Aorta (tissue), 5 donors: ENCODE results near the gene GLUL. TPM values are rescaled to one million over a fixed set of nuclear protein-coding genes. Genes with fewer than 3 reads are reported as not detected.
A peak's percentile ranks its signal among the peaks of the same experiment; 100 is the strongest.
"Not testable (repeated sequence)": the region's sequence is repeated elsewhere in the genome, so short reads cannot be mapped to it uniquely, and the experiment has no call there.

Source experiments
- ATAC-seq: fragments of 200-7000 bp; cut with Tn5 transposase; one replicate; pipeline ENCODE4 v1.9.1; 2022; ENCODE audit warnings: moderate library complexity; ENCODE audit not compliant: low FRiP score
- DNase-seq, 2 donors: peaks; one replicate each; pipeline ENCODE4 v3.0.0-alpha.2; 2020
- H3K27ac ChIP-seq, 2 donors: one replicate each; pipeline ENCODE4 v1.5.1; 2013; ENCODE audit warnings: low read length in 2 of 2, mild to moderate bottlenecking in 2 of 2, moderate library complexity in 2 of 2, control low read depth in 1 of 2, inconsistent platforms in 1 of 2, low read depth in 1 of 2
- H3K27me3 ChIP-seq, 2 donors: one replicate each; pipeline ENCODE4 v1.6.1; 2013; ENCODE audit warnings: control low read depth in 1 of 2, low read length in 1 of 2, mild to moderate bottlenecking in 1 of 2, moderate library complexity in 1 of 2; ENCODE audit not compliant: insufficient read depth in 2 of 2, control insufficient read depth in 1 of 2
- H3K36me3 ChIP-seq, 2 donors: one replicate each; pipeline ENCODE4 v1.6.1; 2013; ENCODE audit warnings: control low read depth in 1 of 2, low read length in 1 of 2, mild to moderate bottlenecking in 1 of 2; ENCODE audit not compliant: insufficient read depth in 2 of 2, control insufficient read depth in 1 of 2
- H3K4me1 ChIP-seq, 2 donors: one replicate each; pipeline ENCODE4 v1.6.1; 2013; ENCODE audit warnings: low read length in 2 of 2, control low read depth in 1 of 2, mild to moderate bottlenecking in 1 of 2, moderate library complexity in 1 of 2; ENCODE audit not compliant: insufficient read depth in 2 of 2, control insufficient read depth in 1 of 2
- H3K4me3 ChIP-seq, 2 donors: one replicate each; pipeline ENCODE4 v1.5.1; 2013; ENCODE audit warnings: low read length in 2 of 2, control low read depth in 1 of 2, mild to moderate bottlenecking in 1 of 2
- H3K9me3 ChIP-seq: one replicate; pipeline ENCODE4 v1.6.1; 2013; ENCODE audit warnings: mild to moderate bottlenecking, low read length; ENCODE audit not compliant: control insufficient read depth
- WGBS, 2 donors: extraction: QIAGEN DNeasy Blood & Tissue Kit; methylation state at CpG; one replicate each; pipeline ENCODE4 v1.1.7; 2013; 5-methylcytosine and 5-hydroxymethylcytosine counted together
- intact Hi-C, 2 donors: fragments of 100-400 bp; cut with DNase I; formaldehyde crosslinking; loops; one replicate each; pipeline versions ENCODE4 v1.14.2 to v1.15.0; 2022
- polyA plus RNA-seq, 2 donors: library from polyadenylated mRNA; stranded (reverse); fragments of 200-250 nt; gene quantifications; one replicate each; pipeline ENCODE4 v1.2.3, GENCODE V29; 2013
- total RNA-seq, 2 donors: library from RNA; stranded (reverse); fragmentation: NEBNext Ultra II Directional; extraction: Animal tissue kit (Norgen Biotek cat#: 25700); gene quantifications; one replicate each; pipeline ENCODE4 v1.2.1, GENCODE V29; 2021
- donor health status: healthy with polysubstance abuse.
- donor health status: Bipolar disorder and iron deficiency.
- donor health status: DM: no; HTN: no; CAD: no.
- donor health status: DM: no; HTN: no; CAD: no.
- donor health status: DM: yes; HTN: yes; CAD: no.

Gene GLUL
- total and polyA plus RNA-seq, 4 donors = 144 to 549 (median 322) TPM

- Histone ChIP-seq H3K9me3 (no peaks in the 10 kb centered on the region), H3K4me3 (no peak overlapping the region), H3K27me3 (no peaks in the 10 kb centered on the region), H3K4me1 (peaks cover 2 to 4% of the 10 kb centered on the region in 2 donors), H3K36me3 (no peaks in the 10 kb centered on the region), H3K27ac (no peak overlapping the region)
- intact Hi-C loops = no loop called here
- 91 to 92% methylated on average over 5 of the region's 5 CpGs for WGBS, 2 donors
- DNase-seq = no peak
- no peak for ATAC-seq
Measured at GRCh38 chr1:182347019-182347418, 44.6 kb downstream of the GLUL start.

GRCh38 chr1:182340233-182341058 is 51.1 kb downstream of the GLUL start:
- no peaks in the 10 kb centered on the region for H3K36me3 ChIP-seq
- 78% methylated on average over 10 of the region's 10 CpGs for WGBS, 2 donors
- intact Hi-C loops = no loop called here
- no peak for DNase-seq
- ATAC-seq = no peak
- no peaks in the 10 kb centered on the region for H3K27me3 ChIP-seq
- no peak overlapping the region for H3K4me3 ChIP-seq
- H3K9me3 ChIP-seq = no peaks in the 10 kb centered on the region
- H3K4me1 ChIP-seq = no peaks in the 10 kb centered on the region
- H3K27ac ChIP-seq = no peak overlapping the region

- no peak for DNase-seq
- intact Hi-C loops = no loop called here
- Histone ChIP-seq H3K4me1 (no peaks in the 10 kb centered on the region), H3K36me3 (no peaks in the 10 kb centered on the region), H3K9me3 (no peaks in the 10 kb centered on the region), H3K27ac (no peak overlapping the region), H3K4me3 (no peak overlapping the region), H3K27me3 (no peaks in the 10 kb centered on the region)
- 95% methylated on average over 8 of the region's 8 CpGs for WGBS, 2 donors
- no peak for ATAC-seq
Measured at GRCh38 chr1:182339684-182340083, 51.9 kb downstream of the GLUL start.

GRCh38 chr1:182338806-182339370 is 52.7 kb downstream of the GLUL start:
- no peaks in the 10 kb centered on the region for H3K27me3 ChIP-seq
- no peaks in the 10 kb centered on the region for H3K36me3 ChIP-seq
- ATAC-seq (no peak), DNase-seq (no peak)
- intact Hi-C loops = no loop called here
- no peak overlapping the region for H3K4me3 ChIP-seq
- no peak overlapping the region for H3K27ac ChIP-seq
- WGBS, 2 donors = 93 to 96% methylated on average over 13 of the region's 13 CpGs
- H3K9me3 ChIP-seq = no peaks in the 10 kb centered on the region
- no peaks in the 10 kb centered on the region for H3K4me1 ChIP-seq

GRCh38 chr1:182337736-182338571 is 53.6 kb downstream of the GLUL start:
- H3K27ac ChIP-seq = no peak overlapping the region
- DNase-seq (no peak), ATAC-seq (peak; percentile 12)
- intact Hi-C loops = no loop called here
- no peaks in the 10 kb centered on the region for H3K9me3 ChIP-seq
- H3K36me3 ChIP-seq = no peaks in the 10 kb centered on the region
- H3K4me3 ChIP-seq = no peak overlapping the region
- H3K27me3 ChIP-seq = no peaks in the 10 kb centered on the region
- no peaks in the 10 kb centered on the region for H3K4me1 ChIP-seq
- 72 to 75% methylated on average over 10 of the region's 10 CpGs for WGBS, 2 donors

- WGBS, 2 donors = 67 to 74% methylated on average over 16 of the region's 16 CpGs
Measured at GRCh38 chr1:182335771-182336566, 55.6 kb downstream of the GLUL start.

GRCh38 chr1:182333071-182333571 is 58.5 kb downstream of the GLUL start:
- DNase-seq = not testable (repeated sequence)
- WGBS, 2 donors = 87% methylated on average over 5 of the region's 5 CpGs

More at GRCh38 chr1:182335771-182336566, 55.6 kb downstream of the GLUL start:
- Histone ChIP-seq H3K4me1 (no peaks in the 10 kb centered on the region), H3K27me3 (no peaks in the 10 kb centered on the region), H3K4me3 (no peak overlapping the region), H3K27ac (no peak overlapping the region), H3K36me3 (no peaks in the 10 kb centered on the region), H3K9me3 (no peaks in the 10 kb centered on the region)
- intact Hi-C loops = no loop called here
- ATAC-seq (no peak), DNase-seq (no peak)

More at GRCh38 chr1:182333071-182333571, 58.5 kb downstream of the GLUL start:
- H3K36me3 ChIP-seq, H3K27me3 ChIP-seq, H3K9me3 ChIP-seq, H3K4me3 ChIP-seq, ATAC-seq, H3K4me1 ChIP-seq, intact Hi-C loops, H3K27ac ChIP-seq: not testable (repeated sequence)
